CD4-positive, alpha-beta T cell treated with Interleukin-21 for 1 hour (primary cell): ENCODE measurements around the gene ADCY9.
"Not testable (repeated sequence)": the region's sequence is repeated elsewhere in the genome, so short reads cannot be mapped to it uniquely, and the experiment has no call there.

Source experiments
- DNase-seq: peaks from one replicate; pipeline ENCODE4 v3.0.0-alpha.2; 2020

Gene ADCY9

GRCh38 chr16:3966681-3967080, 149.6 kb downstream of the ADCY9 start:
- DNase-seq: no peak

DNA sequence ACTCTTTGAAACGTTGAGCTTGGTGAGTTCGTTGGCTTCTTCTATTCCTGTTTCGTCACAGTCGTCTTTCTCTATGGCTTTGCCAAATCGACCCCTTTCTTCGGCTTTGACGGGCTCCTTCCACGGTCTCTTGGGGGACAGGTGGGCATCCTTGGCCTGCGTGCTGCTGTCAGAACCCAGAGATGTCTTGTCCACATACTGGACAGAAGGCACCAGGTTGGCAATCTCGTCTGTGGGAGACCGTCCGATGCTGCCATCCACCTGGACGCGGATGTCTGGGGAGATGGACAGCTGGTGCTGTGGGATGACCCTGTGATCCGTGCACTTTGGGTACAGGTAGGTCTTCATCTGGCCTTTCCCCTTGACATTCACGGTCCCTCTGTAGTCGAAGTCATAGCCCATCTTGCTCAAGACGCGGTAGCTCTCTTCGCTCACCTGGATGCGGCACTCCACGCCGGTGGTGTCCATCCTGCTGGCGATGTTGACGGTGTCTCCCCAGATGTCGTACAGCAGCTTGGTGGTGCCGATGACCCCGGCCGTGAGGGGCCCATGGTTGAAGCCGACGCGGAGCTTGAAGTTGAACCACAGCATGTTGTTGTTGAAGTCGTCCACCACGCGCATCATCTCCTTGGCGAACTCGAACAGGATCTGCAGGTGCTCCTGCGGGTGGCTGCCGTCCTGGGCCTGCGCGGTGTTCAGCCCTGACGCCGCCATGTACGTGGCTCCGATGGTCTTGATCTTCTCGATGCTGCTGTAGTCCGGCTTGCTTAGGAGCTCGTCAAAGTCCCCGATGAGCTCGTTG, 150.3 kb downstream of the ADCY9 start:
- no peak for DNase-seq

- no peak for DNase-seq
These were observed 150.9 kb downstream of the ADCY9 start for GRCh38 chr16:3965306-3965705.

DNA sequence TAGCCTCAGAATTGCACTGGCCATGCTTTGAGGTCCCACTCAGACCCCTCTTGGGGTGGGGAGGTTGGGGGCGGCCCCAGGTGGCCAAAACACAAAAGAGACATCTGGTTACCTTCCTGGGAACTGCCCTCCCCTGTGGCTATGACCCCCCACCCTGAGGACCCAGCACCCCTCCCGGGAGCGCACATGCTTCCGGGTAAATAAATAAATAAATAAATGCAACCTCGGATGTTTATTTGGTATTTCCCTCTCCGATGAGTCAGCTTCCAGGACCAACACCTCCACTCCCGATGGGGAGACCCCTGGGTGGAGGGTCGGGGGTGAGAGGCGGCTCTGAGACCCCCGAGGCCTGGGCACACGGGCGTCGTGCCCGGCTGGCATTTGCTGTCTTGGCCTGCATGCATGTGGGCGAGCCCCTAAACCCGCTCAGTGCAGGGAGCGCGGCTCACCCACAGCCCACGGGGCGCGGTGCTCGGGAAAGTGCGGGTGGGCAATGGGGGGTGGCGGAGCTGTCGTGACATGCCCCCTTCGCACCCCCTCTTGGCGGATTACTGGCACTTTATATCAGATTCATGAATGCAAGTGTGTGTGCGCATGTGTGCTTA, 151.5 kb downstream of the ADCY9 start:
- no peak for DNase-seq

- no peak for DNase-seq
These were observed 152.2 kb downstream of the ADCY9 start for GRCh38 chr16:3963886-3964685.

- DNase-seq: peak; percentile 47
These were observed 153.0 kb downstream of the ADCY9 start for GRCh38 chr16:3963203-3963602.

- DNase-seq: no peak
These were observed 154.8 kb downstream of the ADCY9 start for GRCh38 chr16:3961449-3961849.

DNA sequence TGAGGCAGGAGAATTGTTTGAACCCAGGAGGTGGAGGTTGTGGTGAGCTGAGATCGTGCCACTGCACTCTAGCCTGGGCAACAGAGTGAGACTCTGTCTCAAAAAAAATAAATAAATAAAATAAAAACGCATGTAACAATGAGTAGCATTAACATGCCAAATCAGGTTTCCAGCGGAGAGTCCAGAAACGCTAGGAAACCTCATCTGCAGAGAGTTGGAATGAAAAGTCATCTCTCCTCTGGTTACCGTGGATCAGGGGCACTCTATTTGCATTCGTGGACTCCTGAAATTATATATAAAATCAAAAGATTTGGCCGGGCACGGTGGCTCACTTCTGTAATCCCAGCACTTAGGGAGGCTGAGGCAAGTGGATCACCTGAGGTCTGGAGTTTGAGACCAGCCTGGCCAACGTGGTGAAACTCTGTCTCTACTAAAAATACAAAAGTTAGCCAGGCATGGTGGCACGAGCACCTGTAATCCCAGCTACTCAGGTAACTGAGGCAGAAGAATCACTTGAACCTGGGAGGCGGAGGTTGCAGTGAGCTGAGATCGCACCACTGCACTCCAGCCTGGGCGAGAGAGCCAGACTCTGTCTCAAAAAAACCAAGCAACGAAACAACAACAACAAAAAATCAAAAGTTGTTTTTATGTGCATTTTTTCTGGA, 156.2 kb downstream of the ADCY9 start:
- DNase-seq: not testable (repeated sequence)

- DNase-seq: no peak
These were observed 157.1 kb downstream of the ADCY9 start for GRCh38 chr16:3959148-3959547.

GRCh38 chr16:3957344-3957980, 158.8 kb downstream of the ADCY9 start:
- no peak for DNase-seq

GRCh38 chr16:3954411-3954921, 161.8 kb downstream of the ADCY9 start:
- no peak for DNase-seq

GRCh38 chr16:3953728-3954410, 162.4 kb downstream of the ADCY9 start:
- DNase-seq: no peak

- no peak for DNase-seq
These were observed 163.5 kb downstream of the ADCY9 start for GRCh38 chr16:3952737-3953131.

DNA sequence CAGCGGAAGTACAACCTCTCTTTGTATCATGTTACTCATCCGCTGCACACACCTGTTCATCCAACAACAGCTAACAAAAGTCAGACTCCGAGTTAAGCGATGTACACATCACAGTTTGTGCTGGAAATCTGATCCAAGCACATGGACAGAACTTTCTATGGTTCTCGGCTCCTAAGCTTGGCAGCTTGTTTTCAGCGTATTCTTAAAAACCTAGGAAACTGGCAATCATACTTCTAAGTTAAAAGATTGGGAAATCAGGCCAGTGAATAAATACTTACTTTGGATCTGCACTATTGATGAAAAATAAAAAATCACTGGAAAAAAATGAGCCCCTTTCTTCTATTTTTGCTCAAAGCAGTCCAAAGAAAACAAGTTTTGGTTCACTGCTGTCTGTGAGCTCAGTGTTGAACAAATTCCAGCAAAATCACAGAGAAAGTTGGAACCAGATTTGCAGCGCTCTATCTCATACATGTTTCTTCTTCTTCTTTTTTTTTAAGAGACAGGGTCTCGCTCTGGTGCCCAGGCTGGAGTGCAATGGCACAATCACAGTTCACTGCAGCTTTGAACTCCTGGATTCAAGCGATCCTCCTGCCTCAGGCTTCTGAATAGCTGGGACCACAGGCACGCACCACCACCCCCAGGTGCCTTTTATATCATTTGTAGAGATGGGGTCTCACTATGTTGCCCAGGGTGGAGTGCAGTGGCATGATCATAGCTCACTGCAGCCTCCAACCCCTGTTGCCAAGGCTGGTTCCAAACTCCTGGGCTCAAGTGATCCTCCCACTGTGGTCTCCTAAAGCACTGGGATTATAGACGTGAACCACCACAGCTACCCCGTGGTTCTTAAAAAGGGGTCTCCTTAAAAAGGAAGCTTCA, 164.1 kb downstream of the ADCY9 start:
- no peak for DNase-seq

DNA sequence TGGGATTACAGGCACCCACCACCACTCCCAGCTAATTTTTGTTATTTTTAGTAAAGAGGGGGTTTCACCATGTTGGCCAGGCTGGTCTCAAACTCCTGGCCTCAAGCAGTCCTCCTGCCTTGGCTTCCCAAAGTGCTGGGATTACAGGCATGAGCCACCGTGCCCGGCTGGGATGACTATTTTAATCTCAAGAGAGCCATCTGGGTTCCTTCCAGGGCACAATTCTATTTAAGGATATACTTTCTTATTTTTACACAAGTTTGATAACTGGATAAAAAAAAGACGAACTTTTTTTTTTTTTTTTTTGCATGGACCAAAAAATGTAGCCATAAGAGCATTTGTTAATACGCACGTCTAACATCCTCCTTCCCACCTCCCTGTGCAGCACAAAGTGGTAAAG, 164.9 kb downstream of the ADCY9 start:
- DNase-seq: not testable (repeated sequence)

- DNase-seq: no peak
These were observed 165.7 kb downstream of the ADCY9 start for GRCh38 chr16:3950343-3951193.

- DNase-seq: no peak
These were observed 166.3 kb downstream of the ADCY9 start for GRCh38 chr16:3949946-3950342.

DNA sequence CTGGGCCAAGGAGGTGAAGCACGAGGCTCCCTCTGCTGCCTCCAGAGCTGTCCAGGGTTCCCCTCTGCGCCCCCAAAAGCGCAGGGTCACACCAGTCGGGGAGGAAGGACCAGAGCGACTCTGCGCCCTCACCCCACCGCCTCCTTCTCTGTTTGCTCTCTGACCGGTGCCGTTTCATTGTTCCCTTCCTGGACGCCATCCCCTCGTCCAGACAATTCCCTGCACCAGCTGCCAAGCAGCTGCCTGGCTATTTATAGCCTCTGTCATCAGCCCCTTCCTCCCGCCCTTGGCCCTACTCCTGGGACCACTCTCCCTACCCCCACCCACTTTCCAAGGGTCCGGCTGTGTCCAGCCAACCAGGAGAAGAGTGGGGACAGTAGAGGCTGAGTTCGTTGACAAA, 167.0 kb downstream of the ADCY9 start:
- DNase-seq: no peak

GRCh38 chr16:3948378-3948995, 167.8 kb downstream of the ADCY9 start:
- DNase-seq: no peak
